Neural cell (in vitro differentiated cells): ENCODE data around the gene OR4E1.

Source experiments
- CTCF ChIP-seq: fragments of 450-650 bp; IDR thresholded peaks from 2 replicates; pipeline ENCODE4 v1.5.1; 2014; ENCODE audit warnings: antibody characterized with exemption, mild to moderate bottlenecking, moderate library complexity; ENCODE audit not compliant: poor library complexity, severe bottlenecking
- EZH2 ChIP-seq: fragments of 200-600, 300-800 bp; shearing (Covaris generic), sonication (generic); IDR thresholded peaks from 2 replicates; pipeline ENCODE4 v1.6.1; 2014; ENCODE audit warnings: antibody characterized with exemption, low read length, borderline replicate concordance, mild to moderate bottlenecking; ENCODE audit not compliant: insufficient read depth, poor library complexity, severe bottlenecking
- RAD21 ChIP-seq: fragments of 450-650 bp; conservative IDR thresholded peaks from 2 replicates; pipeline ENCODE4 v1.6.1; 2014; ENCODE audit warnings: antibody characterized with exemption, mild to moderate bottlenecking, moderate library complexity
- TAF1 ChIP-seq: IDR thresholded peaks from 2 replicates; pipeline ENCODE4 v1.6.1; 2012; ENCODE audit warnings: low read depth

DNA sequence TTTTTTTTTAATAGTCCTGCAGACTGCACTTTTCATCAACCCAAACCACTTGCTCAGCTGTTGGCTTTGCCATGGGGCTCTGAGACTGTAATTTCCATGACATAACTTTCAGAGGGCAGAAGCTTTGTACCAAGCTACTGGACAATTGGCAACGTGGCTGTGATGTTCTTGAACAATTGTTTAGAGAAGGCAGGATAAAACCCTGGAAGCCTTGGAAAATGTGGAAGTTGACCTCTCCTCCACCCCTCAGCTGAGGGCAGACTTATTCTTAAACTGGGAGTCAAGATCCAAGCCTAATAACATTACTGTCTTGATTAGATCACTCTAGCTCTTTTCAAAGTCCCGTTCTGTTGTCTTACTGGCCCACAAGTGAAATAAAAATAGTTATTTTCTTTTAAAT lies 2.2 kb downstream of the OR4E1 start:
- TF ChIP-seq CTCF (no peak), RAD21 (no peak), TAF1 (no peak), EZH2 (no peak)
